Activated CD8-positive, alpha-beta memory T cell treated with anti-CD3 and anti-CD28 coated beads for 24 hours (primary cell): ENCODE measurements around the gene HOXB8.

ENCODE experiments used
- DNase-seq: peaks from one replicate; pipeline ENCODE4 v3.0.0-alpha.2; 2020

Gene HOXB8

GRCh38 chr17:48610282-48611211 lies 4.5 kb downstream of the HOXB8 start, which contains the start of gene HOXB7:
Gene HOXB7, minus strand, starts transcription at chr17:48611017. Its CDS starts 99 bp downstream, at chr17:48610918.
- peak; percentile 87 for DNase-seq

DNA sequence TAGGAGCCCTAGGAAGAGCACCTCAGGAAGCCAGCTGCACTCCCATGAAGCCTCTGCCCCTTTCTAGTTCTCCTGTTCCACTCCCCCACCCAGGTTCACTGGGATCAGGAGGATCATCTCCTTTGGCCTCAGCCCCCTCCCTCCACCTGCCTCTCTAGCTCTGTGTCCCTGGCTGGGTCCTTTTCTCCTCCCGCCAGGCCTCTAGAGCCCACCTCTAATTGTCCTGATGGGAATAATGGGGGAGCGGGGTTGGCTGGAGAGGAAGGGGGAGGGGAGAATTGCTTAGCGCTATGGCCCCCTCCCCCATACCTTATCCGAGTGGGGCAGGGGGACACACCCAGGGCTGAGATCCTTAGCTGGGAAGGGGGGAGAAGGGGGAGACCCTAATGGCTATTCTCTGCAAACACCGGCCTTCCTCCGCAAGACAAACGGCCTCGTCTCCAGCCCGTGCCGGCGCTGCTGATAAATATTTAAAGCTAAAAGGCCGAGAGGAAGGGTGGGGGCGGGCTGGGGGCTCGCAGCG lies 5.3 kb downstream of the HOXB8 start:
- DNase-seq, result no peak

GRCh38 chr17:48609033-48609432 lies 6.1 kb downstream of the HOXB8 start:
- DNase-seq, result no peak

DNA sequence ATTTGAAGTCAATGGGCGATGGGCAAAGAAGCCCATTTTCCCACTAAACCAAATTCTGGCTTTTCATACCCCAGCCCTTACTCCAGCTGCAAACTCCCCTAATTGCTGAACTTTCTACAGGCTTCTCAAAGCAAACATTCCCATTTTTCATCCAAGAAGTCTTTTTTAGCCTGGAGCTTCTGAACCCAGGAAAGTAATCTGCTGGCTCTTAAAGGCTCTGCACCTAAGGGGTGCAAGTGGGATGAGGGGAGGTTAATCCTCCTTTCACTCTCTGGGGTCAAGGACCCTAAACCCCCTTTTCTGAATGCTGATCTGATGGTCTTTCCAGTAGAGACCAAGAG lies 6.6 kb downstream of the HOXB8 start:
- DNase-seq, result no peak

DNA sequence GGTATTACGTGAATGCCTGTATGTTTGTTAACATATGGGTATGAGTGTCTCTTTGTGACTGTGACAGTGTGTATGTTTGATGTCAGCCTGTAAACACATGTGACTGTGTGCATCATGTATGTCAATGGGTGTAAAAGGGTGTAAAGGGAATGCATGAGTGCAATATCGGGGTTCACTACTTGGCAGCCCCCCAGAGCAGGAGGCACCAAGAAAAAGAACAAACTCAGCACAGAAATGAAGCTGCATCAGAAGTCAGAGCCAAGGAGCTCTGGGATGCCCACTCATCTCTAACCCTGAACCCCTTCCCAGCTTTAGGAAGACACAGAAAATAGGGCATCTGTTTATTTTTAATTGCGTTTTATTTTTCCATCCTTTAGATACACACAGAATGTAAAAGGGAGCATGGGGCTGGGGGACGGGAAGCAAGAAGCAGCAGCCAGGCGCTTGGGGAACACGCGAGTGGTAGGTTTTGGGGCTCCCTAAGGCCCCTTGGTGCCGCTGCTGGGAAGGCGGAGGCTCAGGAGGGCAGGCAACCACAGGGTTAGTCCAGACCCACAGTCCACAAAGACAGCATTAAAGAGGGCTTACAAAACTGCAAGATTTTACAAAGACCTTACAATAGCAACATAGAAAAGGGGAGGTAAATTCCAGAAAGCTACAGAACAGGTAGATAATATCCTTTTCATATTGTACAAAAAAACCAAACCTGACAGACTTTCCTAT lies 8.0 kb downstream of the HOXB8 start:
- no peak for DNase-seq

- no peak for DNase-seq
Observed at GRCh38 chr17:48605991-48606891, 8.9 kb downstream of the HOXB8 start.

GRCh38 chr17:48605409-48605919 lies 9.6 kb downstream of the HOXB8 start:
- DNase-seq, result no peak

DNA sequence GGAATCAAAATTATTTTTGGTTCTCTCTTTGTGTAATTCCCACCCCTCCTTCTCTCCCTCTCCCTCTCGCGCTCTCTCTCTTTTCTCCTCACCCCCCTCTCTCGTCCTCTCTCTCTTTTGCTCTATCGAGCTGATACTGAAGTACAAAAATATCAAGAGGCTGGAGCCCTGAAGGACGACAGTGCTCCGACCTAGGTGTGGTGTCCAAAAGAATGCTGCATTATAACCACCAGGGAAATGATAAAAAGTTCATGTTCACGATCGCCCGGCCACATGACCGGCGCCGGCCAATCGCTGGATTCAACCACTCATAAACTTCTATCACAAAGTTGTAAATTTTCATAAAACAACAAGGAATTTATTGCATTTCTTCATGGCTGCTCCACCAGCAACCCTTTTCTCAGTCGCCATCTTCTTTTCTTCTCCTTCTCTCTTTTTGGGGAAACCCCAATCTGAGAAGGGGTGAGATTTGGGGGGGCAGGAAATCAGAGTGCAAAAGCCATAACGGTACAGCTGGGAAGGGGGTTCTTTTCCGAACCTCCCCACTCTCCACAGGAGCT lies 10.2 kb downstream of the HOXB8 start, which contains the start of gene HOXB6:
HOXB6 (minus strand) TSS at position 217 of the 560 bp plus-strand sequence. CDS start 6,836 bp downstream, outside the sequence.
- no peak for DNase-seq

DNA sequence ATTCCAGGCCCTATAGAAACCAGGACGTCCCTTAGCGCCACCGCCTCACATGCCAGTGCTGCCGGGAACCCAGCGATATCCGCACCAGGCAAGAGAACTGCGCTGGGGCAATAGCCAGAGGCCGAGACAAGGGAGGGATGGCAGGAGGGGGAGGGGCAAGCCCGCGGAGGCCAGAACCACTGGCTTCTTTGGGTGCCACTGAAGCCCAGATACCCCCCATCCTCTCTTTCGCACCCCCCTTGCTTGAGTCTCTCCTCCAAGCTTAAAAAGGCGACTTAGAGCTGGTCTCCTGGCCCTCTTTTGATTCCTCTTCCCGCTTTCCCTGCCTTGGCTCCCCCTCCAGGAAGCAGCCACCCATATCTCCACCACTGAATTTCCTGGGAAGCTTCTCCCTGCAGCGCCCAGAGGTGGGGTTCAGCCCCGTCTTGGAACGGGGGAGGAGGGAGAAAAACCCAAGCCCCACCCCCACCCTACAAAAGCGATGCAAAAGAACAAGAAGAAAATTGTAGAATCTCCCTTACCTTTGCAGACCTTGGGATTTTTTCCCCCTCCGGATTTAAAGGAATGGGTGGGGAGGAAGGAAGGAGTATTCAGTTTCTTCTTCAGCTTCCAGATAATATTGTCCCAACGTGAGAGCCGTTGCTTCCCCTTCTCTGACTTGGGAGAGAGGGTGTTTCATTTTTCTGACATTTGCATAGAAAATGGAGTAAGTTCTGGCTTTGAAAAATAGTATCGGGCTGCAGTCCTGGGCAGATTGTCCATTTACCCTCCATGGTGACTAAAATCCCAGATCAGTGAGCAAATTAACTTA lies 10.9 kb downstream of the HOXB8 start:
- DNase-seq, result no peak

GRCh38 chr17:48601539-48602425 lies 13.3 kb downstream of the HOXB8 start:
- no peak for DNase-seq

DNA sequence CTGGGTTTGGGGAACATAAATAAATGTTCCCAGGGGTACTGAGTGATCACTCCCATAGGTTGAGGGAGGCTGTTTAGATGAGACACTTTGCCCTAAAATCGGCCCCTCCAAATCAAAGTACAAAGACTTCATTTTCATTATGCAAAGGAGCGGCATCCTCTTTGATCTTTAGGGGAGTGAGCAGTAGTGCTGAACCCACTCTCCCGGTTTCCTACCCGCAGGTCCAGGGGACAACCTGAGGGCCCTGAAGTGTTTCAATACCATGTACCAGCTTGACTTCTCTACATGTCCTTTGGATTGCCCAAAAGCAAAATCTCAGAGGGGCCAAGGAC lies 13.9 kb downstream of the HOXB8 start:
- DNase-seq, result no peak

DNA sequence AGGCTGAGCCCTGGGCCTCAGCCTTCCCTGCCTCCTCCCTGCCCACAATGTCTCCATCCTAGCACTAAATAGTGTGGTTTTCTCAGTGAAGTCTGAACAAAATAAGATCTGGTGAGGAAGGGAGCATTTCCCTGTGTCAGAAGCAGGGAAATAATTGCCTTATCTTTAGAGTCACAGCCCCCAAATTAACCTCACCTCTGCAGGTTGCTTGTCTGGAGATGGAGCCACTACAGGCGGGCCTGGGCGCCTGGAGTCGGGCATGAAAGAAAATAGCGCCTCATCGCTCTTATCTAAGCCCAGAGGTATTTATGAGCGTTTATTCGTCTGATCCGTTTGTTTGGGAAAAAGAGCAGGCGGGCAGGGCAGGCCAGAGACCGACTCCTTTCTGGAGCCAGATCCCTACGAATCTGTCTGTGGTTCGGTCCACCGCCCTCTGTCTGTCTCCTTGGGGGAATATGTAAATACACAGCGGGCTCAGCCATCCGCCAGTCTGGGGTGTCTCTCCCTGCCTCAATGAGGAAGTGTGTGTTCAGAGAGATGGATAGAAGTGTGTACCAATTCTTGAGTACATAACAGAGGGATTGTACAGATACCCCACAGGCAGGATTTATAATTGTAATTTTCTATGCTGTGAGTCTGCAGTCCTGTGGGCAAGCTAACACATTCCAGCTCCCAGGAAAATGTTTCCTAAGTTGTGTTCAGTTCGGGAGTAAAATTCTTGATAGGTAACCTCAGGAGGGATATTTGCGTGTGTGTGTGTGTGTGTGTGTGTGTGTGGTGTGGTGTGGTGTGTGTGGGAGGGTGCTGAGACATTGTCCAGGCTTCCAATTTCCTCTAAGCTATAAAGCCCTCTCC lies 14.6 kb downstream of the HOXB8 start:
- no peak for DNase-seq

- DNase-seq, result no peak
Observed at GRCh38 chr17:48599354-48599753, 15.7 kb downstream of the HOXB8 start.

- DNase-seq, result no peak
Observed at GRCh38 chr17:48598736-48599135, 16.4 kb downstream of the HOXB8 start.

- peak; percentile 77 for DNase-seq
Observed at GRCh38 chr17:48597778-48598631, 17.1 kb downstream of the HOXB8 start.

DNA sequence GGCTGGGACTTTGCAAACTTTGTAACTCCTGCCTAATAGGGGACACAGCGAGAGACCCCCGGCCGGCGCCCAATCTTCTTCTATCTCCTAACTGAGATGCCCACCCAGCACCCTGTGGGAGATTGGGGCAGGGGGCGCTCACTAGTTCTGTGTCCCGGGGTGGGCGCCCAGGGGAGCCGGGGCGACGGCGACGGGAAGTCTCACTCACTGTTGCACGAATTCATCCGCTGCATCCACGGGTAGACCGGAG lies 17.6 kb downstream of the HOXB8 start:
- no peak for DNase-seq

GRCh38 chr17:48596735-48597527 lies 18.2 kb downstream of the HOXB8 start:
- no peak for DNase-seq
